Measurements from ENCODE around the gene AMBRA1.
"Not testable (repeated sequence)": the region's sequence is repeated elsewhere in the genome, so short reads cannot be mapped to it uniquely, and the experiment has no call there.

Gene AMBRA1

GRCh38 chr11:46612326-46612725 is 18.5 kb upstream of the AMBRA1 start:
- no peak for DNase-seq (ENCODE audit: low read depth)

- no peak for DNase-seq (ENCODE audit: low read depth)
These were observed 17.9 kb upstream of the AMBRA1 start for GRCh38 chr11:46611526-46612304.

GRCh38 chr11:46609386-46609785 is 15.6 kb upstream of the AMBRA1 start:
- DNase-seq (ENCODE audit: low read depth), result no peak

- DNase-seq (ENCODE audit: low read depth), result no peak
These were observed 13.7 kb upstream of the AMBRA1 start for GRCh38 chr11:46607516-46607915.

GRCh38 chr11:46604796-46605195 is 11.0 kb upstream of the AMBRA1 start:
- no peak for DNase-seq (ENCODE audit: low read depth)

GRCh38 chr11:46603704-46604308 is 10.0 kb upstream of the AMBRA1 start:
- DNase-seq (ENCODE audit: low read depth), result no peak

- DNase-seq (ENCODE audit: low read depth), result no peak
These were observed 7.3 kb upstream of the AMBRA1 start for GRCh38 chr11:46601129-46601528.

GRCh38 chr11:46600194-46600960 is 6.6 kb upstream of the AMBRA1 start:
- DNase-seq (ENCODE audit: low read depth), result no peak

GRCh38 chr11:46599340-46600193 is 5.7 kb upstream of the AMBRA1 start:
- DNase-seq (ENCODE audit: low read depth), result no peak

- DNase-seq (ENCODE audit: low read depth), result no peak
These were observed 3.9 kb upstream of the AMBRA1 start for GRCh38 chr11:46597609-46598219.

GRCh38 chr11:46597155-46597554 is 3.3 kb upstream of the AMBRA1 start:
- no peak for DNase-seq (ENCODE audit: low read depth)

GRCh38 chr11:46594785-46595184 is 962 bp upstream of the AMBRA1 start:
- no peak for DNase-seq (ENCODE audit: low read depth)

GRCh38 chr11:46594374-46594700 is 514 bp upstream of the AMBRA1 start:
- no peak for DNase-seq (ENCODE audit: low read depth)

- no peak for DNase-seq (ENCODE audit: low read depth)
These were observed 2.9 kb downstream of the AMBRA1 start for GRCh38 chr11:46590740-46591605.

- no peak for DNase-seq (ENCODE audit: low read depth)
These were observed 4.9 kb downstream of the AMBRA1 start for GRCh38 chr11:46588915-46589314.

GRCh38 chr11:46588131-46588530 is 5.7 kb downstream of the AMBRA1 start:
- no peak for DNase-seq (ENCODE audit: low read depth)

- DNase-seq (ENCODE audit: low read depth), result not testable (repeated sequence)
These were observed 10.3 kb downstream of the AMBRA1 start for GRCh38 chr11:46583513-46583912.

GRCh38 chr11:46582588-46582987 is 11.2 kb downstream of the AMBRA1 start:
- DNase-seq (ENCODE audit: low read depth), result no peak

- no peak for DNase-seq (ENCODE audit: low read depth)
These were observed 16.8 kb downstream of the AMBRA1 start for GRCh38 chr11:46577058-46577457.

- DNase-seq (ENCODE audit: low read depth), result no peak
These were observed 19.2 kb downstream of the AMBRA1 start for GRCh38 chr11:46574656-46575055.
